Stimulated activated naive CD8-positive, alpha-beta T cell treated with anti-CD3 and anti-CD28 coated beads, Interleukin-15, amount 100 ng/mL, for 72 hours (primary cell): ENCODE results near the gene ZNF688.

Source experiments
- ATAC-seq: fragments of 150-1000 bp; cut with Tn5 transposase; 2 replicates; pipeline ENCODE4 v1.10.0; 2021; ENCODE audit warnings: mild to moderate bottlenecking, moderate library complexity
- DNase-seq, 2 donors: peaks; one replicate each; pipeline ENCODE4 v3.0.0; 2021 to 2022
- H3K27ac Mint-ChIP-seq, 2 donors: one replicate each; pipeline ENCODE4 v1.8.0; 2022; ENCODE audit warnings: mild to moderate bottlenecking in 2 of 2, mixed read lengths in 2 of 2, moderate library complexity in 2 of 2
- H3K27me3 Mint-ChIP-seq: one replicate; pipeline ENCODE4 v1.8.0; 2022; ENCODE audit warnings: mixed read lengths
- H3K4me1 Mint-ChIP-seq: one replicate; pipeline ENCODE4 v1.8.0; 2022; ENCODE audit warnings: mild to moderate bottlenecking, mixed read lengths
- H3K4me3 Mint-ChIP-seq, 2 donors: one replicate each; pipeline ENCODE4 v1.8.0; 2022; ENCODE audit warnings: mild to moderate bottlenecking in 2 of 2, mixed read lengths in 2 of 2, moderate library complexity in 1 of 2
- H3K9me3 Mint-ChIP-seq, 2 donors: one replicate each; pipeline ENCODE4 v1.8.0; 2022; ENCODE audit warnings: mixed read lengths in 2 of 2

ZNF688 gene

GRCh38 chr16:30535106-30535776, 36.3 kb downstream of the ZNF688 start:
- Mint-ChIP-seq H3K9me3 (no peaks in the 10 kb centered on the region), H3K4me1 (peaks cover 67% of the 10 kb centered on the region), H3K27ac (peak overlapping the region; percentile 99 to 100), H3K27me3 (no peaks in the 10 kb centered on the region), H3K4me3 (peak overlapping the region; percentile 92 to 96)
- DNase-seq (no peak), ATAC-seq (peak; percentile 36)

GRCh38 chr16:30534368-30535105, 37.0 kb downstream of the ZNF688 start, which contains the start of gene ZNF747:
Gene ZNF747, minus strand, starts transcription at chr16:30534858. Its CDS starts 179 bp downstream, at chr16:30534679.
- no peaks in the 10 kb centered on the region for H3K9me3 Mint-ChIP-seq
- ATAC-seq (peak; percentile 86), DNase-seq (peak; percentile 88 to 93)
- H3K4me3 Mint-ChIP-seq = peak within 1 kb of the TSS; percentile 92 to 96
- H3K27ac Mint-ChIP-seq = peak within 1 kb of the TSS; percentile 99 to 100
- H3K27me3 Mint-ChIP-seq = no peaks in the 10 kb centered on the region
- H3K4me1 Mint-ChIP-seq = peaks cover 74% of the 10 kb centered on the region

GRCh38 chr16:30533748-30534367, 37.7 kb downstream of the ZNF688 start:
- peak in 1 of 2 donors; percentile 16 for DNase-seq
- Mint-ChIP-seq H3K4me3 (peak overlapping the region; percentile 92 to 96), H3K27me3 (no peaks in the 10 kb centered on the region), H3K9me3 (no peaks in the 10 kb centered on the region), H3K4me1 (peaks cover 69% of the 10 kb centered on the region), H3K27ac (peak overlapping the region; percentile 96 to 99)
- ATAC-seq = peak; percentile 2

- Mint-ChIP-seq H3K27ac (peak overlapping the region; percentile 54 to 89), H3K4me1 (peaks cover 63% of the 10 kb centered on the region), H3K4me3 (peak overlapping the region; percentile 92 to 96), H3K27me3 (no peaks in the 10 kb centered on the region), H3K9me3 (no peaks in the 10 kb centered on the region)
- DNase-seq (no peak), ATAC-seq (no peak)
These were observed 38.4 kb downstream of the ZNF688 start for GRCh38 chr16:30533146-30533522.

- peaks cover 63% of the 10 kb centered on the region for H3K4me1 Mint-ChIP-seq
- peak overlapping the region; percentile 92 to 96 for H3K4me3 Mint-ChIP-seq
- no peaks in the 10 kb centered on the region for H3K9me3 Mint-ChIP-seq
- DNase-seq (no peak), ATAC-seq (no peak)
- H3K27me3 Mint-ChIP-seq = no peaks in the 10 kb centered on the region
- H3K27ac Mint-ChIP-seq = peak overlapping the region in 1 of 2 donors; percentile 54
These were observed 39.0 kb downstream of the ZNF688 start for GRCh38 chr16:30532285-30533145.

GRCh38 chr16:30530163-30531037, 41.1 kb downstream of the ZNF688 start:
- Mint-ChIP-seq H3K27ac (peak overlapping the region in 1 of 2 donors; percentile 78), H3K27me3 (no peaks in the 10 kb centered on the region), H3K4me3 (no peak overlapping the region), H3K4me1 (peaks cover 55% of the 10 kb centered on the region), H3K9me3 (no peaks in the 10 kb centered on the region)
- no peak for DNase-seq
- no peak for ATAC-seq

- no peak for DNase-seq
- H3K4me1 Mint-ChIP-seq = peaks cover 66% of the 10 kb centered on the region
- ATAC-seq = no peak
- H3K9me3 Mint-ChIP-seq = no peaks in the 10 kb centered on the region
- H3K4me3 Mint-ChIP-seq = no peak overlapping the region
- H3K27me3 Mint-ChIP-seq = no peaks in the 10 kb centered on the region
- peak overlapping the region in 1 of 2 donors; percentile 44 for H3K27ac Mint-ChIP-seq
These were observed 42.6 kb downstream of the ZNF688 start for GRCh38 chr16:30528799-30529457.

- Mint-ChIP-seq H3K27ac (peak overlapping the region; percentile 34 to 51), H3K4me1 (peaks cover 62% of the 10 kb centered on the region), H3K27me3 (no peaks in the 10 kb centered on the region), H3K4me3 (peak overlapping the region; percentile 87 to 89), H3K9me3 (no peaks in the 10 kb centered on the region)
- ATAC-seq (no peak), DNase-seq (no peak)
These were observed 43.8 kb downstream of the ZNF688 start for GRCh38 chr16:30527635-30528178.

- DNase-seq = peak; percentile 96 to 97
- peak overlapping the region; percentile 87 to 89 for H3K4me3 Mint-ChIP-seq
- H3K9me3 Mint-ChIP-seq = no peaks in the 10 kb centered on the region
- peak overlapping the region; percentile 84 to 87 for H3K27ac Mint-ChIP-seq
- peak; percentile 89 for ATAC-seq
- H3K4me1 Mint-ChIP-seq = peaks cover 57% of the 10 kb centered on the region
- no peaks in the 10 kb centered on the region for H3K27me3 Mint-ChIP-seq
These were observed 44.5 kb downstream of the ZNF688 start for GRCh38 chr16:30526823-30527634.

- DNase-seq (peak; percentile 49 to 66), ATAC-seq (peak; percentile 18)
- peak within 1 kb of the TSS; percentile 84 to 87 for H3K27ac Mint-ChIP-seq
- H3K4me1 Mint-ChIP-seq = peaks cover 50% of the 10 kb centered on the region
- peak within 1 kb of the TSS; percentile 87 to 89 for H3K4me3 Mint-ChIP-seq
- no peaks in the 10 kb centered on the region for H3K9me3 Mint-ChIP-seq
- no peaks in the 10 kb centered on the region for H3K27me3 Mint-ChIP-seq
These were observed 45.2 kb downstream of the ZNF688 start, which contains the start of gene ZNF768 for GRCh38 chr16:30526137-30526822. Gene ZNF768, minus strand, starts transcription at chr16:30526566. Its CDS starts 153 bp downstream, at chr16:30526413.

- H3K4me1 Mint-ChIP-seq = peaks cover 46% of the 10 kb centered on the region
- H3K4me3 Mint-ChIP-seq = peak overlapping the region; percentile 76 to 87
- H3K27me3 Mint-ChIP-seq = no peaks in the 10 kb centered on the region
- DNase-seq (no peak), ATAC-seq (no peak)
- H3K9me3 Mint-ChIP-seq = no peaks in the 10 kb centered on the region
- H3K27ac Mint-ChIP-seq = peak overlapping the region in 1 of 2 donors; percentile 75
These were observed 45.7 kb downstream of the ZNF688 start for GRCh38 chr16:30525844-30526136.
